HG03378 (cell line): ENCODE data around the gene WNK2.

Experiments used
- ATAC-seq: cut with Tn5 transposase; IDR thresholded peaks from one replicate; pipeline ENCODE4 v1.9.1; 2021; ENCODE audit warnings: mild to moderate bottlenecking, moderate library complexity; ENCODE audit not compliant: unreplicated experiment

WNK2 gene

DNA sequence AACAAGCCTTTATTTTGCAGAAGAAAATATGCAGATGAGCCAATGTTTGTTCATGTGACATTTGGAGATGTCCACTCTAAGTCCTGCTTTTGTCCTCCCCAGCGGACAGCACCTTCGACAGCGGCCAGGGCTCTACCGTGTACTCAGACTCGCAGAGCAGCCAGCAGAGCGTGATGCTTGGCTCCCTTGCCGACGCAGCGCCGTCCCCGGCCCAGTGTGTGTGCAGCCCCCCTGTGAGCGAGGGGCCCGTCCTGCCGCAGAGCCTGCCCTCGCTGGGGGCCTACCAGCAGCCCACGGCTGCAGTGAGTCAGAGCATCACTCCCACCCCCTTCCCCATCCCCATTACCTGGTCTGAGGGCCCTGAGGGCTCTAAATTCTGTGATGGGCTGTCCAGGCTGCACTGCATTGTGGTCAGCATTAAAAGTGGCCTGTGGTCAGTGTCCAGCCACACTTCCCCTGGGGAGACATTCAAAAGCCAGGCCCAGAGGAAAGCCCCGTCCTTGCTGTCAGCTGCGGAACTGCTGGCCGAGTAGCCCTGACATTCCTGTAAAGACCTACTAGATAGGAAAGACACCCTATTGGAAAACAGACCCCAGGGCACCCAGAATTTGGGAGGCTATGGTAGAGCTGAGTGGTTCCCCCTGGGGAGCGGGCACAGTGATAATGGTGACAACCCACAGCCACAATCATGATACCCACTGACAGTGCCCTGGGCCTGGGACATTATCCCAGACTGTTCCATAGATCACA is 69.0 kb downstream of the WNK2 start:
- ATAC-seq = no peak

DNA sequence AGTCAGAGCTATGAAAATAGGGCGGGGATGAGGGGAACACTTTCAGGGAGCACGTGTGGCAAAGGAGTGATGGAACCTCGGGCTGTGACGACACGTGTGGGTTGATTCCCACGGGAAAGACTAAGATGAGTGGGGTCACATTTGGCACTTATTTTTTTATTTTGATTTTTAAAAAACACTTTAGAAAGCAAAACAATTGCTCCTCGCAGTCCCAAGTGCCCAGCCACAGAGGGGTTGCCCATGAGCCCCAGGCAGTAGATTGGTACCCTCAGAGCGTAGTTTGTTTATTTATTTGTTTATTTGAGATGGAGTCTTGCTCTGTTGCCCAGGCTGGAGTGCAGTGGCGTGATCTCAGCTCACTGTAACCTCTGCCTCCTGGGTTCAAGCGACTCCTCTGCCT is 69.7 kb downstream of the WNK2 start:
- no peak for ATAC-seq

DNA sequence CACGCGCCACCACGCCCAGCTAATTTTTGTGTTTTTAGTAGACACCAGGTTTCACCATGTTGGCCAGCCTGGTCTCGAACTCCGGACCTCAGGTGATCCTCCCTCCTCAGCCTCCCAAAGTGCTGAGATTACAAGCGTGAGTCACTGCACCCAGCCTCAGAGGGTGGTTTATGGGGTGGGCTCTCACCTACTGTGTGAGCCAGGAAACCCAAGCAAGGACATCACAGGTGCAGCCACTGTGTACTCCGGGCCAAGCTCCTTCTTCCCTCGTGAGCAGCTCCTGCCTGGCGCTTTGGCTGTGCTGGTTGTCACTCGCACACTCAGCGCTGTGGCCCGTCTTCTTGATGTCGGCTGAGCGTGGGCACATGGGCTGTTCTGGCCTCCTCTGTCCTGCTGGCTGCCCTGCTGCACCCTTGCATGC is 70.1 kb downstream of the WNK2 start:
- ATAC-seq = no peak

DNA sequence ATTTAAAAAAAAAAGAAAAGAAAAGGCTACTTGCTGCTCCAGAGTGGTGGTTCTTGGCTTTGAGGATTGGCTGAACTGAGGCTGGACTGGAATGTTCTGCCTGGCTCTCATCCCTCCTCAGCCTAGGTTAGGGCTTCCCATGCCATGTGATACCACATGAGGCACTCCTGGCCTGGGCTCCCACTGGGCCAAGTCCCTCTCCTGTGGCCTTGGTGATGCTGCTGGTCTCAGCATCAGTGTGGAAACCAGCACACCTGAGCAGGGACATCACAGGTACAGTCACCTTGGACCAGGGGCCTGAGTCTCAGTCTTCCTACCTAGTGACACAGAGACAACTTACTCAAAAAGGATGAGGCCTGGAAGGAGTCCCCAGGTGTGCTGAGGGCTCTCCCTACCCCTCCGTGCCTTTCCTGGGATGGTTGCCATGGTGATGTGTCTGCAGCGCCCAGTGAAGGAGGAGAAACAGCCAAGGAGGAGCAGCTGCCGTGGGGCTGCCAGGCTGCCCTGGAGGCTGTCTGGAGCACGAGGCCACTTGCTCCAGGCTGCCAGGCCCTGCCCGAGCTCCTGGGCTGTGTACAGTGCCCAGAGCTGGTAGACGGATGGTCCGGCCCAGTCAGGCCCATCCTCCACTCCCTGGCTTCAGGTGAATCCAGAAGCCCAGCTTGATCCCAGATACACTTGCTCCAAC is 71.0 kb downstream of the WNK2 start:
- no peak for ATAC-seq

DNA sequence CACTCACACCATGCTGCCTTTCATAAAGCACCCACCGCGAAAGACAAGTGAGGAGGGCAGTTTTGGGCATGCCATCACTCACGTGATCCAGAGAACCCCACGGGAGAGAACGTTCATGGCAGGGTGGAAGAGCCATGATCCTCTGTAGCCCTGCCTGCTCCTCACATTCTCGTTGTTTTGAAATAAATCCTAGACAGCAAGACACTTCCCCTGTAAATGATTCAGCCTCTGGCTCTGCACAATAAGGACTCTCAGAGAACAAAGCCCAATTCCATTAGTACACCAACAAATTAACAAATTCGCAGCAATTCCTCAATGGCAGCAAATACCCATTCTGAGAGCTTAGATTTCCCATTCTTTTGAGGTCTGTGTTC is 71.5 kb downstream of the WNK2 start:
- ATAC-seq = no peak

GRCh38 chr9:93255994-93256877 is 72.3 kb downstream of the WNK2 start:
- ATAC-seq = no peak

DNA sequence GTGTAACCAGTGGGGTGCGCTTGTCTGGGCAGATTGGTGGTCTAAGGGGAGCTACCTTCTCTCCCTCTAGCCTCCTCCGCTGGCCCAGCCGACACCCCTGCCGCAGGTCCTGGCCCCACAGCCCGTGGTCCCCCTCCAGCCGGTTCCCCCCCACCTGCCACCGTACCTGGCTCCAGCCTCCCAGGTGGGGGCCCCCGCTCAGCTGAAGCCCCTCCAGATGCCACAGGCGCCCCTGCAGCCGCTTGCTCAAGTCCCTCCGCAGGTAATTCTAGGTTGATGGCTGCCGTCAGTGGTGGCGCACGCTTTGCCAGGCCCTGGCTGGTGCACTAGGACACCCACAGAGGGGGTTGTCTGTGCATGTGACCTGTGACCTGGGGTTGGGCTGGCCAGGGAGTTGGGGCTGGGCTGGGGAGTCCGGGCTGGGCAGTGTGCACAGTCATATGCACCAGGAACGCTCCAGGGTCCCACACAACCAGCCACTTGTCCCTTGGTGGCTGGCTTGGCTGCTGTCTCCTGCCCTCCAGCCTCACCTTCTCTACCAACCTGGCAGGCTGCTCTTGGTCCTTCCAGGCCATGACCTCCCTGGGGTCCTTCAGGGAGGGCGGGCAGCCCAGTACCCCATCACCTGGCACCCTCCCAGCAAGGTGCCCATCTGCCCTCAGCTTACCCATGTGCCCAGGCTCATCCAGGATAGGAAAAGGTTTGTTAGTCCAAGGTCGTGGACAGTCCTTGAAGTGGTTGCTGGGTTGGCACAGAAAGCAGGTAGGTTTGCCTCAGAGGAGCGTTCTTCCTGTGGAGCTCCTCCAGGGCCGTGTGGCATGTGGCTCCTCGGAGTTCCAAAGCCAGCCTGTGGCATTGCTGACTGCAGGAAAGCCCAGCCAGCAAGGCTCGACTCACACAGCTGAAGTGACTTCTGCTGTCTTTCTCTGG is 73.2 kb downstream of the WNK2 start:
- no peak for ATAC-seq

DNA sequence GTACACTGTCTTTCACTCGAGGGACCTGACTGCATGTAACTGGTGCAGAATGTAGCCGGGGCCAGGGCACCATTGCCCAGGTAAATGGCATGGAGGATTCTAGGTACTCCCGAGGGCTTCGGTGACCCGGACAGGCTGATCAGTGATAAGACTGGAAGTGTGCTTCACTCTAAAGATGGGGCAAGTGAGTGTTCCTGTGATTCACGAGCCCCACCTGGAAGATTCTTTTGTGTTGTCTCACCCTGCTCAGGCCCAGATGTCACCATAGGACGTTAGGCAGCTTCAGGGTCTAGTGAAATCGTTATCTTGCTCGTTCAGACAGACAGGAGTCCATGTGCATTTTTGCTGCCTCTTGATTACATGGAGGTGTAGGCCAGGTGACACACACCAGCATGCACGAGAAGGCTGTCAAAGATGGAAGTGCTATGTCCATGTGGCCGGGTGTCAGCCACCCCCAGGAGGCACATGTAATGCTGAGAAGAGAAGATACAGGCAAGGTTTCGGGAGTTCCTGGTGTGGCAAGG is 73.9 kb downstream of the WNK2 start:
- no peak for ATAC-seq

DNA sequence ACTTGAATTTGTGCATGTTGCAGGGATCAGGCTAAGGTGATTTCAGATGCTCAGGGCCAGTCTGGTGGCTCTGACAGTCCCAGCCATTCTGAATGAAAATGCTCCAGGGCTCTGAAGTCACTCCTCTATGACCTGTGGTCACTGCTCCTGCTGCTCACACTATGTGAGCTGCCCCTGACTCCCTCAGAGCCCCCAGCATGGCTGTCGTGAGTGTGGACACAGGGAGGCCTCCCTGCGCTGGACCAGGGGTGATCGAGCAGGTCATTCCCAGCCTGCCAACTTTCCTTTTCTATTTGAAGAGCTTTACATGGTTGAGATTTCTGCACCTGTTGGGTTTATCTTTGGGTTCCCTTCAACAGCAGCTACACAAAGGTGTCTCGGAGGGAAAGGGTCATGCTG is 74.5 kb downstream of the WNK2 start:
- ATAC-seq = no peak

DNA sequence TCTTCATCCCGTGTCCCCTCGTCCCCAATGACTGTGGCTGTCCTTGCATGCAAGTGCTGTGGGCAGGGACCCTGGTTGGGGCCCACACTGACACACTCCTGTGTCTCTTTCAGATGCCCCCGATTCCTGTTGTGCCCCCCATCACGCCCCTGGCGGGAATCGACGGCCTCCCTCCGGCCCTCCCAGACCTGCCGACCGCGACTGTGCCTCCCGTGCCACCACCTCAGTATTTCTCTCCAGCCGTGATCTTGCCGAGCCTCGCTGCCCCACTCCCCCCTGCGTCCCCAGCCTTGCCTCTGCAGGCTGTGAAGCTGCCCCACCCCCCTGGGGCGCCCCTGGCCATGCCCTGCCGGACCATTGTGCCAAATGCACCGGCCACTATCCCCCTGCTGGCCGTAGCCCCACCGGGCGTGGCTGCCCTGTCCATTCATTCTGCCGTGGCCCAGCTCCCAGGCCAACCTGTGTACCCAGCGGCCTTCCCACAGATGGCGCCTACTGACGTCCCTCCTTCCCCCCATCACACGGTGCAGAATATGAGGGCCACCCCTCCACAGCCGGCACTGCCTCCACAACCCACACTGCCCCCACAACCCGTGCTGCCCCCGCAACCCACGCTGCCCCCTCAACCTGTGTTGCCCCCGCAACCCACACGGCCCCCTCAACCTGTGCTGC is 75.0 kb downstream of the WNK2 start:
- ATAC-seq = no peak

GRCh38 chr9:93259490-93260262 is 75.7 kb downstream of the WNK2 start:
- ATAC-seq = no peak

GRCh38 chr9:93260263-93261066 is 76.5 kb downstream of the WNK2 start:
- ATAC-seq = no peak

GRCh38 chr9:93261281-93261680 is 77.3 kb downstream of the WNK2 start:
- ATAC-seq = no peak

DNA sequence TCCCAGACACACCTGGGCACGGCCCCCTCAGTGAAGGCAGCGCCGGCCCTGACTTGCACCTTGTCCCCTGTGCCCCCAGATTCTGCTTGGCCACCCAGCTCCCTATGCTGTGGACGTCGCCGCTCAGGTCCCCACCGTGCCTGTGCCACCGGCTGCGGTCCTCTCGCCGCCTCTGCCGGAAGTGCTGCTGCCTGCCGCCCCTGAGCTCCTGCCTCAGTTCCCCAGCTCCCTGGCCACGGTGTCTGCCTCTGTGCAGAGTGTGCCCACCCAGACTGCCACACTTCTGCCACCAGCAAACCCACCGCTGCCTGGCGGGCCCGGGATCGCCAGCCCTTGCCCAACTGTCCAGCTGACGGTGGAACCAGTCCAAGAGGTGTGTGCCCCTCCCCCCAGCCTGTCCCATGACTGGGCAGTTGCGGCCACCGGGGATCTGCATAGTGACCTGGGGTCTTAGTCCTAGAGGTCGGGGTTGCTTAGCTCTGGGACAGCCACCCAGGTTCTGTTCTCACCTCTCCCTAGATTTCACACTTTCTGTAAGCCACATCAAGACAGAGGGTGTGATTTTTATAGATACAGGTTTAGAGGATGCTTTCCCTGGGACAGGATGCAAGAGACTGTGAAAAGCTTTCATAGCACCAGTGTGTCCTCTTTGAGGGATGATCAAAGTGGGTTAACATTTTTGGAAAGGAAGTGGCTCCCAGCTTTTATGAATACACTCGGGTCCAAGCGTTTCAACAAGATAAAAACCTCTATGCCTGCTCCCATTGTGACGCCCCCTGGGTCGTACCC is 78.0 kb downstream of the WNK2 start:
- ATAC-seq = no peak

DNA sequence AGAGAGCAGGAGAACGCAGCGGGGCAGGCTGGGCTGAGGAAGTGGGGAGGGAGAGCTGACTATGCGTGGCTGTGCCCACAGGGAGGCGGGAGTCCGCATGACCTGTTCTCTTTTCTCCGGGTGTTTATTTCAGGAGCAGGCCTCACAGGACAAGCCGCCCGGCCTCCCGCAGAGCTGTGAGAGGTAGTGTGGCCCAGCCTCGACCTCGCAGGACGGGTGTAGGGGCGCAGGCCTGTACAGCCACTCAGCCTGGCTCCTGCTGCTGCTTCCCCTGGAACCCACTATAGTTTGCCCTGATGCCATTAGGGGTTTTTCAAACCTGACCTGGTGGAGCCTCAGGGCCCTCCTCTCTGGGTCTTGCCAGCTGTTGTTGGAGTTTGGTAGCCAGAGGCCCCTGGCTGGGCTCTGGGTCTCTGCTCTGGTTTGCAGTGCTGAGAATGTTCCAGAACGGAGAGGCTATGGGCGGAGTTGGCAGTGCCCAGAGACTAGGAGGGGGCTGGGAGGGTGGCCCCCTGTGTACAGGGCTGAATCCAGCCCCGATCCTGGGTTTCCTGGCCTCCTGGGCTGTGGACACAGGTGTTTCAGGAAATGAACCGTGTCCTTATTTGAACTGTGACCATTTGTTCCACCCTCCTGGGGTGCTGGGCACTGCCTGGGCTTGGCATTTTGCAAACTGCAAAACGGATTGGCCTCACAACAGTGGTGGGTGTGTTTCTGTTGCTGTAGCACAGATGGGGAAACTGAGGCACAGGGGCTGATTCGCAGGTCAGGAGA is 78.8 kb downstream of the WNK2 start:
- no peak for ATAC-seq

GRCh38 chr9:93263334-93264229 is 79.6 kb downstream of the WNK2 start:
- no peak for ATAC-seq
